Esophagus squamous epithelium (tissue), 4 donors: ENCODE measurements around the gene CNKSR3.

ENCODE experiments used
- CTCF ChIP-seq, 6 experiments: fragments of 450-650 bp in 4 of 6; fragments of 200-600 bp in 2 of 6; sonication (generic) in 2 of 6; IDR thresholded peaks; one replicate each; pipeline ENCODE4 v1.5.1; 2016 to 2019; ENCODE audit warnings: antibody characterized with exemption in 6 of 6, mild to moderate bottlenecking in 4 of 6, moderate library complexity in 4 of 6
- POLR2A ChIP-seq, 4 donors: fragments of 450-650 bp; IDR thresholded peaks; one replicate each; pipeline ENCODE4 v1.6.1; 2017; ENCODE audit warnings: antibody characterized with exemption in 4 of 4, mild to moderate bottlenecking in 4 of 4, moderate library complexity in 3 of 4

- TF ChIP-seq POLR2A (IDR thresholded peaks at IDR 0.05): no peak
- no peak for TF ChIP-seq CTCF (IDR thresholded peaks at IDR 0.05)
Measured at GRCh38 chr6:154504865-154505449, 5.5 kb downstream of the CNKSR3 start.
